Diencephalon (tissue), 1 donor: ENCODE data around the gene PPIE. TPM values are rescaled to one million over a fixed set of nuclear protein-coding genes. Genes with fewer than 3 reads are reported as not detected.

ENCODE experiments used
- small RNA-seq: library from RNA; depleted of rRNA; stranded (forward); fragments of <200 nt; gene quantifications from one replicate; pipeline ENCODE3, GENCODE V24; 2014
- total RNA-seq: library from RNA; depleted of rRNA; stranded (reverse); fragments of >200 nt; gene quantifications from one replicate; pipeline ENCODE4 v1.2.3, GENCODE V29; 2014

PPIE gene
- 24.5 TPM for total RNA-seq

DNA sequence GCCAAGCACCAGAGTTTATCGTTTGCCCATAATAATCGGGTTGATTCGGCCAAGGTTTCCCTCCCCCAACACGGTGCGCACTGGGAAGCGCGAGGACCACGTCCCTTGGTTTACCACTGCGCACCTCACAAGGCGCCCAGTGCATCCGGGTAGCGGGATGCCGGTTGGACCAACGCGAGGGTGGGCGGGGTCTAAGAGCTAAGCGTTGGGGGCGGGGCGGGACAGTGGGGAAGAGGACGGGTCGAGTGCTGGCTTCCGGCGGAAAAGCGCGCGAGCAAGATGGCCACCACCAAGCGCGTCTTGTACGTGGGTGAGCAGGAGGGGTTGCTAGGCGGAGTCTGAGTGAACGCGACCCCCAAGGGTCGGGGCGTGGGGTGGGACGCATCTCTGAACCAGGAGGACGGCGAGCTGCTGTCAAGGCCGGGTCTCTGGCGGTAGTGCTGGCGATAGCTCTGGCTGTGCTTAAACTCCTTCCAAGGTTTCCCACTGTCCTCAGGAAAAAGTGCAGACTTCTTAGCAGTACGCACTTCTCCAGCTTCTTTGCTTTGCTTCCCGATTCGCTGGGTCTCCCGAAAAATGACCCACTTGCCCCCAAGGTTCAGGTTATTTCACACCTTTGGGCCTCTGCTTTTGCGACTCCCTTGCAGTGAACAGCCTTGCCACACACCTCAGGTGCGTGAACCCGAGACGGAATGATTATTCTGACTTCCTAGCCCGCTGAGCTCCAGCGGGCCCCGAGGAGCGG lies at the start of gene PPIE:
Gene PPIE (plus strand): TSS at position 261 of the 745 bp plus-strand sequence. CDS start 19 bp downstream, at position 280.

DNA sequence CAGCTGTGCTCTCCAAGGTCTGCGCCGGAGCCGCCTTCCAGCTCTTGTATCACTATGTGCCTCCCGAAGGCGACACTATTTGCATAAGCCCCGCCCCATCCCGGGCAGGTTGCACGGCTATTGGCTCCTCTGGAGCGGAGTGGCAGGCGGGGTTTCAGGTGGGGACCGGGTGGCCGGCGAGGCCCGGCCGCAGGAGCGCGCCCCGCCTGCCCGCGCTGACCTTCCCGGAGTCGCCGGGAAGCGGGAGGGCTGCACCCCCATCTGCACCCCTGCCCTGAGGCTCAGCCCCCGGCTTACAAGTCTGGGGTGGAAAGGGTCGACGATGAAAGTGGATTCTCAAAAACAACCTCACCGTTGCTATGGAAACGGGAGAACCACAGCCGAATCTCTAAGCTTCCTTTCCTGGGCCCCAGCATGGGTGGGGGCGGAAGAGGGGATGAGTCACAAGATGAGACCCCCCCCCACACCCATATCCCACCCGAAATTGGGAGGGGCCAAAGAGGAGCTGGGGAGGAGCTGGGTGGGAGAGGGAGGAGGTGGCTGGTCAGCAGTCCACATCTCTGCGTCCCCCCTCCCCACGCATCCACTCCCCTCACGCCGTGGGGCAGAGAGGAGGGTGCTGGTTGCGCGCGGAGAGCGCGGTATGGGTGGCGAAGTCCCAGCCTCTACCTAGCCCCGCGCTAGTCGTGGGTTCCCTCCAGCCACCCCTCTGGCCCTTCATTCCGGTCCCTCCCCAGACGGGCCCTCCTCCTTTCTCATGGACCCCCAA lies 47.1 kb upstream of the PPIE start, which contains the start of gene HPCAL4:
Gene HPCAL4 (minus strand): TSS at position 51 of the 769 bp plus-strand sequence. CDS start 6,830 bp downstream, outside the sequence.

DNA sequence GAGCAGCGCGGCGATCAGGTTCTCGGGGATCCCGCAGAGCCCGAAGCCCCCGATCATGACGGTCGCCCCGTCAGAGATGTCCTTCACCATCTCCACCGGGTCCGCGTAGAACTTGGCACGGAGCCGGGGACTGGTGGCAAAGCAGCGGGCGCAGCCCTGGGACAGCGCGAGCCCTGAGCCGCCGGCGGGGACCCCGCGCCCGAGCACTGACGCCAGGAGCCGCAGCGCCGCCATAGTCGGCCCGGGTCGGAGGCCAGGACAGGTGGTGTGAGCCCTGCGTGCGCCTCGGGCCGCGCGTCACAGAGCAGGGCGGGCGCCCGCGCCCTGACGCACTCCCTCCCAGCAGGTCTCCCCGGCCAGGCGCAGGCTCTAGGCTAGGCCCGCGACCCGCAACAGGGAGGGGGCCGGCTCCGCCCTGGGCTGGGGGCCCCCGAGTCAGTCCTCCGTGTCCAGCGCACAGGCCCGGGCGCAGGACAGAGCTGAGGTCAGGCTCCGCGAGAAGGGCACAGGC lies 32.4 kb downstream of the PPIE start, which contains the start of gene OXCT2:
Gene OXCT2 (minus strand): TSS at position 327 of the 511 bp plus-strand sequence. CDS start 93 bp downstream, at position 234.

DNA sequence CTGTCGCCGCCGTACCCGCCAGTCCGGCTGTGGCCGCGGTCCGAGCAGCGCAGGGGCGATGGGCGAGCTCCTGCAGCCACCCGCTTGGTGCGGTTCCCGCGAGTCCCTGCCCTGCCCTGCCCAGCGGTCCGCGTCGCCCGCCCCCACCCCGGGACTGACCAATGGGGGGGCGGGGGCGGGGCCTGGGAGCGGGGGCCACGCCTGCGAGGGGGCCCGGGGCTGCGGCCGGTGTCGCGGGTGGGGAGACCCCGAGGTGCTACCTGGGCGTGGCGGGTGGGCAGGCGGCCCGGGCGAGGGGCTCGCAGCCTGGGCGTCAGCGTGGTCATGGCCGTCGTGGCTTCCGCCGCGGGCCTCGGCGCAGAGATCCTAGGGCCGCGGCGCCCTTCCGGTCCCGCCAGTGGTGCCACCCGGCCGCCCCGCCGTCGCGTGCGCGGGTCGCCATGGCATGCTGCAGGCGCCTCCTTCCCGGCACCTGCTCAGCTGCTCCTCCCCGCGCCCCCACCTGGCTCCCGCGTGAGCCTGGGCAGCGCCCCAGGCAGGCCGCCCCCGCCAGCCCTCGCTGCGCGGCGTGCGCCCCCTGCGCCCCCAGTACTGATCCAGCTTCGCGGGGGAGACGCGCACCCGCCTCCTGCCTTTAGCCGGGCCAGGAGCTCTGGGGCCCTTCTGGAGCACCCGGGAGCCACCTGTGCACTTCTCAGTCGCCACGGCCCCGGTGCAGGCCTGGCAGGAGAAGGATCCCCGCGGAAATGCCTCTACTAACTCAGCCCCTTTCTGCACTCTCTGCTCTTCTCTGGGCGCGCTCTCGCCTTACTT lies 50.3 kb downstream of the PPIE start, which contains the start of gene BMP8B:
Gene BMP8B (minus strand): TSS at position 108 of the 813 bp plus-strand sequence. CDS start 380 bp downstream, outside the sequence.

Small RNA genes within 50 kb of the gene (small RNA-seq; reads per million reads assigned to genes)
- gene AL033527.1: not detected
- not detected for gene RNU7-121P

Other genes with a start within 250 kb of the PPIE start
- 1.2 TPM for gene BMP8A, start 247.2 kb upstream of the PPIE start, total RNA-seq
- gene PABPC4, start 162.1 kb upstream of the PPIE start, total RNA-seq: 104 TPM
- gene HEYL, start 99.2 kb upstream of the PPIE start, total RNA-seq: 1.4 TPM
- gene NT5C1A, start 66.8 kb upstream of the PPIE start, total RNA-seq: 2.3 TPM
- gene HPCAL4, start 47.4 kb upstream of the PPIE start, total RNA-seq: 195 TPM
- gene OXCT2, start 32.5 kb downstream of the PPIE start, total RNA-seq: 0.46 TPM
- 1.4 TPM for gene BMP8B, start 50.0 kb downstream of the PPIE start, total RNA-seq
- gene TRIT1, start 144.6 kb downstream of the PPIE start, total RNA-seq: 41.3 TPM
- 8.8 TPM for gene MYCL, start 163.0 kb downstream of the PPIE start, total RNA-seq
- 26.8 TPM for gene MFSD2A, start 216.3 kb downstream of the PPIE start, total RNA-seq